Kidney (tissue), 14 donors: ENCODE results near the gene ZPLD1. TPM values are rescaled to one million over a fixed set of nuclear protein-coding genes. Genes with fewer than 3 reads are reported as not detected.

Source experiments
- DNase-seq, 5 donors: peaks; one replicate each; pipeline ENCODE4 v3.0.0-alpha.2; 2013 to 2020
- FAIRE-seq: peaks from 2 replicates; lab custom pipeline; 2012; peaks lifted over from hg19 to GRCh38; lab: Jason Lieb, UNC
- H3K27ac ChIP-seq, 2 donors: one replicate each; pipeline ENCODE4 v1.7.0; 2013; ENCODE audit warnings: low read depth in 2 of 2, low read length in 2 of 2, inconsistent platforms in 1 of 2
- H3K27me3 ChIP-seq: one replicate; pipeline ENCODE4 v1.7.1; 2013; ENCODE audit warnings: low read length, inconsistent platforms; ENCODE audit not compliant: control insufficient read depth, insufficient read depth
- H3K36me3 ChIP-seq, 3 donors: one replicate each; pipeline versions ENCODE4 v1.7.0 to v1.7.1; 2013; ENCODE audit warnings: low read length in 3 of 3, control low read depth in 1 of 3, inconsistent platforms in 1 of 3; ENCODE audit not compliant: insufficient read depth in 3 of 3, control insufficient read depth in 2 of 3
- H3K4me1 ChIP-seq, 3 donors: one replicate each; pipeline versions ENCODE4 v1.7.0 to v1.7.1; 2013; ENCODE audit warnings: low read length in 3 of 3, inconsistent platforms in 1 of 3, low read depth in 1 of 3; ENCODE audit not compliant: control insufficient read depth in 2 of 3, insufficient read depth in 2 of 3
- H3K4me3 ChIP-seq, 3 donors: one replicate each; pipeline versions ENCODE4 v1.7.0 to v1.8.1; 2013; ENCODE audit warnings: low read length in 3 of 3, control low read depth in 1 of 3, inconsistent platforms in 1 of 3
- H3K9ac ChIP-seq, 3 donors: one replicate each; pipeline versions ENCODE4 v1.7.0 to v1.7.1; 2013; ENCODE audit warnings: low read length in 3 of 3, control low read depth in 1 of 3, inconsistent platforms in 1 of 3
- H3K9me3 ChIP-seq, 3 donors: one replicate each; pipeline versions ENCODE4 v1.7.0 to v1.7.1; 2013; ENCODE audit warnings: low read length in 3 of 3, control low read depth in 1 of 3, inconsistent platforms in 1 of 3; ENCODE audit not compliant: control insufficient read depth in 2 of 3, insufficient read depth in 1 of 3
- CTCF ChIP-seq: IDR thresholded peaks from 3 replicates; pipeline ENCODE4 v1.5.1; 2012; ENCODE audit warnings: mild to moderate bottlenecking, moderate library complexity, borderline replicate concordance; ENCODE audit not compliant: insufficient read depth; ENCODE audit errors: extremely low read depth
- intact Hi-C: fragments of 100-400 bp; cut with DNase I; formaldehyde crosslinking; loops from one replicate; pipeline ENCODE4 v1.11.1; 2022
- polyA plus RNA-seq: library from polyadenylated mRNA; stranded (reverse); fragments of 350-450 nt; fragmentation: Illumina TruSeq; extraction: RNeasy Lipid Tissue Mini Kit (QIAGEN cat#74804); gene quantifications from one replicate; pipeline ENCODE4 v1.2.3, GENCODE V29; 2014; ENCODE audit warnings: low read depth, low replicate concordance; ENCODE audit not compliant: insufficient read depth
- total RNA-seq: library from RNA; stranded (reverse); fragmentation: NEBNext Ultra II Directional; extraction: Animal tissue kit (Norgen Biotek cat#: 25700); gene quantifications from one replicate; pipeline ENCODE4 v1.2.1, GENCODE V29; 2021
- donor health status: control.
- donor health status: control.
- donor health status: control.
- donor health status: control.
- donor health status: control.
- donor health status: DM: yes; HTN: yes; CAD: no.
- donor health status: Normal renal cell carcinoma (clear cell type).

ZPLD1 gene
- total and polyA plus RNA-seq, 2 donors from 2014 or later = 1.2 TPM; not detected in 1

- DNase-seq (no peak), FAIRE-seq (no peak)
- no peaks in the 10 kb centered on the region for H3K4me1 ChIP-seq
- no peaks in the 10 kb centered on the region for H3K27me3 ChIP-seq
- no peak for TF ChIP-seq CTCF
- intact Hi-C loops = no loop called here
- H3K36me3 ChIP-seq = no peaks in the 10 kb centered on the region
- H3K4me3 ChIP-seq = no peak overlapping the region
- H3K9ac ChIP-seq = no peak overlapping the region
- no peaks in the 10 kb centered on the region for H3K9me3 ChIP-seq
- H3K27ac ChIP-seq = no peak overlapping the region
Observed at GRCh38 chr3:102511639-102512038, 76.8 kb downstream of the ZPLD1 start.

GRCh38 chr3:102512734-102513504, 78.1 kb downstream of the ZPLD1 start:
- no peak overlapping the region for H3K9ac ChIP-seq
- DNase-seq = no peak
- H3K27ac ChIP-seq = no peak overlapping the region
- H3K36me3 ChIP-seq = no peaks in the 10 kb centered on the region
- no peaks in the 10 kb centered on the region for H3K4me1 ChIP-seq
- H3K4me3 ChIP-seq = no peak overlapping the region
- TF ChIP-seq CTCF = no peak
- H3K9me3 ChIP-seq = no peaks in the 10 kb centered on the region
- intact Hi-C loops = no loop called here
- FAIRE-seq = no peak
- H3K27me3 ChIP-seq = no peaks in the 10 kb centered on the region

GRCh38 chr3:102514241-102514640, 79.4 kb downstream of the ZPLD1 start:
- Histone ChIP-seq H3K9ac (no peak overlapping the region), H3K36me3 (no peaks in the 10 kb centered on the region), H3K4me3 (no peak overlapping the region), H3K27me3 (no peaks in the 10 kb centered on the region), H3K9me3 (no peaks in the 10 kb centered on the region), H3K4me1 (no peaks in the 10 kb centered on the region), H3K27ac (no peak overlapping the region)
- TF ChIP-seq CTCF = no peak
- DNase-seq (peak in 1 of 5 donors; percentile 16), FAIRE-seq (no peak)
- intact Hi-C loops = no loop called here

GRCh38 chr3:102521246-102521645, 86.4 kb downstream of the ZPLD1 start:
- Histone ChIP-seq H3K4me1 (no peaks in the 10 kb centered on the region), H3K4me3 (no peak overlapping the region), H3K9ac (no peak overlapping the region), H3K9me3 (no peaks in the 10 kb centered on the region), H3K27me3 (no peaks in the 10 kb centered on the region), H3K27ac (no peak overlapping the region), H3K36me3 (no peaks in the 10 kb centered on the region)
- TF ChIP-seq CTCF = no peak
- intact Hi-C loops = no loop called here
- FAIRE-seq (no peak), DNase-seq (peak in 1 of 5 donors; percentile 22)
